Mucosa of descending colon (tissue), 3 donors: Measurements from ENCODE around the gene MIOS. TPM values are rescaled to one million over a fixed set of nuclear protein-coding genes. Genes with fewer than 3 reads are reported as not detected.

Source experiments
- ATAC-seq: fragments of 200-7000 bp; cut with Tn5 transposase; one replicate; pipeline ENCODE4 v1.9.1; 2020; ENCODE audit warnings: mild to moderate bottlenecking, moderate library complexity
- DNase-seq, 3 donors: peaks; one replicate each; pipeline ENCODE4 v3.0.0-alpha.2; 2020
- H3K36me3 ChIP-seq: fragments of 200-600 bp; one replicate; pipeline ENCODE4 v1.8.0; 2021; ENCODE audit warnings: low read depth, mild to moderate bottlenecking
- H3K4me1 ChIP-seq: fragments of 200-600 bp; one replicate; pipeline ENCODE4 v1.8.0; 2021; ENCODE audit warnings: low read depth, mild to moderate bottlenecking
- H3K4me3 ChIP-seq: fragments of 200-600 bp; one replicate; pipeline ENCODE4 v1.8.0; 2021; ENCODE audit warnings: mild to moderate bottlenecking
- H3K9me3 ChIP-seq: fragments of 200-600 bp; one replicate; pipeline ENCODE4 v1.8.0; 2021; ENCODE audit warnings: mild to moderate bottlenecking
- CTCF ChIP-seq: fragments of 200-600 bp; IDR thresholded peaks from one replicate; pipeline ENCODE4 v1.8.0; 2022; ENCODE audit warnings: antibody characterized with exemption, mild to moderate bottlenecking
- intact Hi-C, 2 donors: fragments of 100-400 bp; cut with DNase I in 1 of 2; cut with micrococcal nuclease in 1 of 2; formaldehyde crosslinking; loops; one replicate each; pipeline versions ENCODE4 v1.11.0 to v1.11.1; 2022; cut with DNase I, micrococcal nuclease
- total RNA-seq, 3 donors: library from RNA; stranded (reverse); fragmentation: NEBNext Ultra II Directional in 2 of 3; extraction: Animal tissue kit (Norgen Biotek cat#: 25700) in 2 of 3; gene quantifications; one replicate each; pipeline versions ENCODE4 v1.2.1 to v1.2.4, GENCODE V29; 2021 to 2023
- donor health status: DM: no; HTN: no; CAD: no; lungs with moderate emphysema.
- donor health status: DM: no; HTN: no; CAD: no.
- donor health status: DM: no; HTN: yes; CAD: no.

The MIOS gene
- total RNA-seq, 3 donors from 2014 or later, result 21.2 to 26.8 (median 25.5) TPM

- DNase-seq, result no peak
- no peaks in the 10 kb centered on the region for H3K9me3 ChIP-seq
- TF ChIP-seq CTCF, result no peak
- no peaks in the 10 kb centered on the region for H3K4me1 ChIP-seq
- H3K4me3 ChIP-seq, result no peak overlapping the region
- no peak for ATAC-seq
- intact Hi-C loops, result no loop called here
- H3K36me3 ChIP-seq, result no peaks in the 10 kb centered on the region
Measured at GRCh38 chr7:7630626-7631329, 64.1 kb downstream of the MIOS start.

DNA sequence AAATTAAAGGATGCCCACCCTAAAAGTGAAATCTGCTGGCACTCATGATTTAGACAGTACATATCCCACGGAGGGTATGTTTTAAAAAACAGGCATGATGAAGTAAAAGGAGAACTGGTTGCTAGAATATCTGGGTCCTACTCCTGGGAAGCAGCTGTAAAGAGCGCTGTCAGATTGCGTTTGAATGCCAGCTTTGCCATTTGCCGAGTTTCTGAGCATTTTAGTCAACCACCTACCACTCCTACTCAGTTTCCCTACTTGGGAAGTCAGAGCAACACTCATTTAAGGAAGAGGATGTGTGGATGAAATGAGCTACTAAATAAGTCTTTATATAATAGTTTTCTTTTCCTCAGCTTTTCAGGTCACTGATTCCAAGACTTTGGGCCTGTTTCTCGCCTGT lies 72.7 kb downstream of the MIOS start:
- Histone ChIP-seq H3K4me1 (peaks cover 10% of the 10 kb centered on the region), H3K4me3 (no peak overlapping the region), H3K9me3 (no peaks in the 10 kb centered on the region), H3K36me3 (no peaks in the 10 kb centered on the region)
- no peak for ATAC-seq
- TF ChIP-seq CTCF, result no peak
- DNase-seq, result no peak
- intact Hi-C loops, result no loop called here

DNA sequence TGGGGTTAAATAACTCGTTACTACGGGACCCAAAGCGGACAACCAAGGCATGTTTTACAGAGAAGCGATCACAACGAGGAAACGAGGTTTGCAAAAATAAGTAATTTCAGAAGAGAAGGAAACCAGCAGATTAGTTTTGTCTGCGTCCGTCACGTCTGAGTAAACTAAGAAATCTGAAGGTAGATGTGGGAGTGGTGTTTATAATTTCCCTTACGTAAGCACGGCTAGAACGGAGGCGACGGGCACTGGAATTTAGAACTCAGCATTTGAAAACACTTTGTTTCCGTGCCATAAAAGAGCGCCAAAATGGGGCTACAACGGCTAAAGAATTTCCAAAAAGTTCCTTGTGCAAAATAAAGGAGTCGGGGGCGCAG lies 73.2 kb downstream of the MIOS start:
- Histone ChIP-seq H3K36me3 (no peaks in the 10 kb centered on the region), H3K9me3 (no peaks in the 10 kb centered on the region), H3K4me1 (peaks cover 10% of the 10 kb centered on the region), H3K4me3 (peak overlapping the region; percentile 63)
- intact Hi-C loops, result no loop called here
- DNase-seq, result peak in 1 of 3 donors; percentile 55
- TF ChIP-seq CTCF, result no peak
- peak; percentile 22 for ATAC-seq

- DNase-seq (peak; percentile 98 to 99 (median 99)), ATAC-seq (peak; percentile 97)
- peak within 1 kb of the TSS; percentile 63 for H3K4me3 ChIP-seq
- no peaks in the 10 kb centered on the region for H3K9me3 ChIP-seq
- H3K36me3 ChIP-seq, result no peaks in the 10 kb centered on the region
- peaks cover 10% of the 10 kb centered on the region for H3K4me1 ChIP-seq
- peak; percentile 13 for TF ChIP-seq CTCF
- intact Hi-C loops, result no loop called here
Measured at GRCh38 chr7:7640221-7641128, 73.8 kb downstream of the MIOS start, which contains the start of gene UMAD1. Gene UMAD1 (plus strand): TSS chr7:7640752. CDS start chr7:7673372, 32,620 bp downstream.

DNA sequence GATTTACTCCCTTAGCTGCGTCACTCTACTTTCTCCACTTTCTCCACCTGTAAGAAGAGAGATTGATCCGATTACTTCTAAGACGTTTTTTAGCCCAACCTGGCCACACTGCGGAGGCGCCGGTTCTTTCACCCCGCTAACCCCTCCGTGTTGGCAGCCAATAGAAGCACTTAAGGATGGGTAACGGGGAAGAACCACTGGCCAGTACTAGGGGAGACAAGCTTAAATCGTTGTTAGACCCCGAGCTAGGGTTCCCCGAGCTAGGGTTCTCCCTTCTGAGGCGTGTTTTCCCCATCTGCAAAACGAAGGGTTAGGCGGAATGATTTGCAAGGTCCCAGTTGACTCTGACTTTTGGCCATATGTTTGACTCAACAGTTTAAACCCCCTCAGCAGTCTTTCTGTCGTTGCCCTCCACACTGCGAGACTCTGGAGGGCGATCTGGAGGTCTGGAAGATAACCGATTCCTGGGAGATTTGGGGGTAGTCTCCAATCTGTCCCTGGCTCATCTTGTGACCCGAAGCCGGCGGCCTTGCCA lies 74.5 kb downstream of the MIOS start:
- peak; percentile 4 for ATAC-seq
- intact Hi-C loops, result no loop called here

More for the DNA sequence above, 74.5 kb downstream of the MIOS start:
- no peaks in the 10 kb centered on the region for H3K36me3 ChIP-seq
- H3K4me1 ChIP-seq, result peaks cover 10% of the 10 kb centered on the region
- no peak for TF ChIP-seq CTCF
- peak overlapping the region; percentile 63 for H3K4me3 ChIP-seq
- DNase-seq, result peak in 2 of 3 donors; percentile 31
- no peaks in the 10 kb centered on the region for H3K9me3 ChIP-seq
